K562 (cell line): ENCODE measurements around the gene LCN12. TPM values are rescaled to one million over a fixed set of nuclear protein-coding genes. Genes with fewer than 3 reads are reported as not detected.

Source experiments
- CHCHD3 ChIP-seq: fragments of 250-450 bp; sonication (Bioruptor Pico); IDR thresholded peaks from 2 replicates; pipeline ENCODE4 v2.1.2; 2022; ENCODE audit warnings: mild to moderate bottlenecking
- CREB3 ChIP-seq: fragments of 450-650 bp; conservative IDR thresholded peaks from 2 replicates; pipeline ENCODE4 v1.6.1; 2016; ENCODE audit warnings: missing genetic modification characterization, low read depth, mild to moderate bottlenecking, missing compliant biosample characterization, moderate library complexity
- DDX20 ChIP-seq: fragments of 450-650 bp; IDR thresholded peaks from 2 replicates; pipeline ENCODE4 v1.6.1; 2016; ENCODE audit warnings: missing genetic modification characterization, low read depth, mild to moderate bottlenecking, missing compliant biosample characterization, moderate library complexity
- GTF2A2 ChIP-seq: IDR thresholded peaks from 2 replicates; pipeline ENCODE4 v1.6.1; 2016; ENCODE audit warnings: mild to moderate bottlenecking, missing genetic modification characterization, missing compliant biosample characterization
- HDAC1 ChIP-seq, 2 experiments: fragments of 450-650 bp; IDR thresholded peaks; 2 replicates each; pipeline ENCODE4 v1.6.1; 2016 to 2017; ENCODE audit warnings: inconsistent platforms in 1 of 2, mild to moderate bottlenecking in 1 of 2, moderate library complexity in 1 of 2
- KDM1A ChIP-seq, 2 experiments: fragments of 450-650 bp; IDR thresholded peaks; 2 replicates each; pipeline ENCODE4 v1.6.1; 2016; ENCODE audit warnings: mild to moderate bottlenecking in 2 of 2
- MAX ChIP-seq: sonication (generic); formaldehyde crosslinking; IDR thresholded peaks from 2 replicates; pipeline ENCODE4 v1.9.0; 2022; ENCODE audit warnings: mild to moderate bottlenecking, missing genetic modification reagents
- NFATC3 ChIP-seq: fragments of 450-650 bp; IDR thresholded peaks from 2 replicates; pipeline ENCODE4 v1.6.1; 2017; ENCODE audit warnings: mild to moderate bottlenecking
- NR2C2 ChIP-seq, 2 experiments: fragments of 200-800 bp in 1 of 2; sonication (Bioruptor generic) in 1 of 2; sonication (generic) in 1 of 2; formaldehyde crosslinking in 1 of 2; IDR thresholded peaks; 2 replicates each; pipeline versions ENCODE4 v1.6.1 to v1.8.0; 2016 to 2022; ENCODE audit warnings: mild to moderate bottlenecking in 1 of 2, missing compliant biosample characterization in 1 of 2, missing genetic modification characterization in 1 of 2, missing genetic modification reagents in 1 of 2
- PTRF ChIP-seq: fragments of 450-650 bp; IDR thresholded peaks from 2 replicates; pipeline ENCODE4 v1.6.1; 2016; ENCODE audit warnings: mild to moderate bottlenecking, missing genetic modification characterization, missing compliant biosample characterization
- RAD21 ChIP-seq, 2 experiments: fragments of 250-450 bp in 1 of 2; fragments of 450-650 bp in 1 of 2; sonication (Bioruptor Pico) in 1 of 2; formaldehyde crosslinking in 1 of 2; IDR thresholded peaks in 1 of 2; conservative IDR thresholded peaks in 1 of 2; 2 replicates each; pipeline versions ENCODE4 v1.4.0 to v1.8.0; 2020 to 2022; ENCODE audit warnings: mild to moderate bottlenecking in 2 of 2, moderate library complexity in 1 of 2
- RFX5 ChIP-seq: IDR thresholded peaks from 2 replicates; pipeline ENCODE4 v1.6.1; 2011; ENCODE audit warnings: low read depth, mild to moderate bottlenecking, improper control_type of control experiment, low read length
- SMAD1 ChIP-seq: fragments of 150-350 bp; IDR thresholded peaks from 2 replicates; pipeline ENCODE4 v1.6.1; 2014; ENCODE audit warnings: low read length, low read depth; ENCODE audit not compliant: partially characterized antibody
- SMAD4 ChIP-seq: fragments of 250-450 bp; sonication (Bioruptor Pico); conservative IDR thresholded peaks from 2 replicates; pipeline ENCODE4 v1.8.0; 2021; ENCODE audit warnings: inconsistent platforms, mild to moderate bottlenecking, moderate library complexity
- TOE1 ChIP-seq, 2 experiments: fragments of 450-650 bp in 1 of 2; sonication (generic) in 1 of 2; formaldehyde crosslinking in 1 of 2; IDR thresholded peaks; 2 replicates each; pipeline versions ENCODE4 v1.7.1 to v1.8.0; 2016 to 2022; ENCODE audit warnings: borderline replicate concordance in 2 of 2, mild to moderate bottlenecking in 2 of 2, antibody characterized with exemption in 1 of 2, inconsistent platforms in 1 of 2, low read depth in 1 of 2, missing genetic modification reagents in 1 of 2, moderate library complexity in 1 of 2
- U2AF2 ChIP-seq: fragments of 200-400 bp; formaldehyde crosslinking; optimal IDR thresholded peaks from 2 replicates; pipeline ENCODE3; 2017; ENCODE audit warnings: low read depth, mild to moderate bottlenecking, low read length
- ZBTB5 ChIP-seq: fragments of 450-650 bp; IDR thresholded peaks from 2 replicates; pipeline ENCODE4 v1.6.1; 2017; ENCODE audit warnings: antibody characterized with exemption
- ZFPM2 ChIP-seq: fragments of 250-450 bp; sonication (Bioruptor Pico); IDR thresholded peaks from 2 replicates; pipeline ENCODE4 v1.5.1; 2022; ENCODE audit warnings: mild to moderate bottlenecking
- ZNF232 ChIP-seq: sonication (generic); formaldehyde crosslinking; IDR thresholded peaks from 2 replicates; pipeline ENCODE4 v1.8.0; 2022; ENCODE audit warnings: mild to moderate bottlenecking, missing genetic modification reagents
- ZNF263 ChIP-seq: sonication (generic); formaldehyde crosslinking; IDR thresholded peaks from 2 replicates; pipeline ENCODE4 v1.8.0; 2022; ENCODE audit warnings: mild to moderate bottlenecking, missing genetic modification reagents, borderline replicate concordance
- ZNF76 ChIP-seq: fragments of 250-450 bp; sonication (Bioruptor Pico); IDR thresholded peaks from 2 replicates; pipeline ENCODE4 v1.4.0; 2020; ENCODE audit warnings: mild to moderate bottlenecking, moderate library complexity, borderline replicate concordance
- polyA plus RNA-seq, 8 experiments: library from polyadenylated mRNA; depleted of rRNA in 4 of 8; stranded (reverse) in 5 of 8; unstranded in 3 of 8; fragments of >200 nt; fragmentation: Nextera tagmentation in 2 of 8; fragmentation: Illumina TruSeq in 1 of 8; extraction: Ambion mirVana in 2 of 8; extraction: Trizol in 1 of 8; gene quantifications; 2 replicates each; pipeline versions ENCODE4 v1.2.1 to v1.2.3, GENCODE V29; 2011 to 2014; ENCODE audit warnings: inconsistent platforms in 1 of 8, missing spikeins in 1 of 8
- total RNA-seq, 7 experiments: library from RNA; depleted of rRNA in 6 of 7; stranded (reverse); fragments of >200 nt in 6 of 7; fragmentation: Illumina TruSeq in 2 of 7; extraction: Trizol in 2 of 7; gene quantifications; 2 replicates each; pipeline versions ENCODE4 v1.2.1 to v1.2.3, GENCODE V29; 2011 to 2021; ENCODE audit warnings: low replicate concordance in 1 of 7
- TF ChIP-seq, protein P1 (sequence below): fragments of 450-650 bp; formaldehyde crosslinking; IDR thresholded peaks from 2 replicates; pipeline ENCODE4 v1.4.0; 2022; ENCODE audit warnings: missing genetic modification characterization

The LCN12 gene
- total and polyA plus RNA-seq, 9 of the 15 experiments (the other 6 are each of a cell fraction or from before 2014, with no cell fraction given): 0.05 TPM; not detected in 8

GRCh38 chr9:136978073-136978864 lies 26.2 kb downstream of the LCN12 start (continued):
- no peak for TF ChIP-seq ZBTB5
- no peak for TF ChIP-seq NR2C2 (CRISPR knock-in tag; IDR thresholded peaks at IDR 0.05)
- no peak for TF ChIP-seq NR2C2 (tag; IDR thresholded peaks at IDR 0.05)
- TF ChIP-seq RFX5: no peak
- TF ChIP-seq GTF2A2: no peak
- peak in 1 of 2 experiments; percentile 70; a peak in 1 of 4 replicates for TF ChIP-seq KDM1A (IDR thresholded peaks at IDR 0.05)
- no peak for TF ChIP-seq ZNF263 (CRISPR knock-in tag)
- TF ChIP-seq DDX20: no peak
- TF ChIP-seq CHCHD3: no peak
- TF ChIP-seq SMAD4: no peak
- no peak for TF ChIP-seq U2AF2
- no peak for TF ChIP-seq NFATC3
- peak; percentile 31; the same call in 1 of the 2 replicates for TF ChIP-seq TOE1 (IDR thresholded peaks at IDR 0.05; ENCODE audit: borderline replicate concordance)
- TF ChIP-seq TOE1 (CRISPR knock-in tag; IDR thresholded peaks at IDR 0.05; ENCODE audit: borderline replicate concordance, low read depth): no peak
- no peak for TF ChIP-seq SMAD1
- TF ChIP-seq ZFPM2 (CRISPR knock-in tag): no peak
- peak in 1 of 2 experiments; percentile 43; a peak in 1 of 4 replicates for TF ChIP-seq HDAC1 (IDR thresholded peaks at IDR 0.05)
- TF ChIP-seq PTRF (tag): no peak
- no peak for TF ChIP-seq CREB3 (tag)
- TF ChIP-seq, protein P1, sequence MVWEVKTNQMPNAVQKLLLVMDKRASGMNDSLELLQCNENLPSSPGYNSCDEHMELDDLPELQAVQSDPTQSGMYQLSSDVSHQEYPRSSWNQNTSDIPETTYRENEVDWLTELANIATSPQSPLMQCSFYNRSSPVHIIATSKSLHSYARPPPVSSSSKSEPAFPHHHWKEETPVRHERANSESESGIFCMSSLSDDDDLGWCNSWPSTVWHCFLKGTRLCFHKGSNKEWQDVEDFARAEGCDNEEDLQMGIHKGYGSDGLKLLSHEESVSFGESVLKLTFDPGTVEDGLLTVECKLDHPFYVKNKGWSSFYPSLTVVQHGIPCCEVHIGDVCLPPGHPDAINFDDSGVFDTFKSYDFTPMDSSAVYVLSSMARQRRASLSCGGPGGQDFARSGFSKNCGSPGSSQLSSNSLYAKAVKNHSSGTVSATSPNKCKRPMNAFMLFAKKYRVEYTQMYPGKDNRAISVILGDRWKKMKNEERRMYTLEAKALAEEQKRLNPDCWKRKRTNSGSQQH (CRISPR knock-in tag): no peak
- TF ChIP-seq RAD21 (CRISPR knock-in tag; conservative IDR thresholded peaks at IDR 0.05 in 1 of 2, IDR thresholded peaks at IDR 0.05 in 1 of 2): no peak
- peak; percentile 26; the same call in 1 of the 2 replicates for TF ChIP-seq MAX
- TF ChIP-seq ZNF232 (CRISPR knock-in tag): no peak
- TF ChIP-seq ZNF76 (CRISPR knock-in tag): no peak
